Fibroblast of mammary gland (primary cell): ENCODE measurements around the gene MED12L.
A peak's percentile ranks its signal among the peaks of the same experiment; 100 is the strongest.

Source experiments
- DNase-seq: peaks from one replicate; pipeline ENCODE4 v3.0.0-alpha.2; 2010; ENCODE audit warnings: low read depth
- H3K4me3 ChIP-seq: 2 replicates; pipeline ENCODE4 v1.5.1; 2011; ENCODE audit warnings: low read depth, mild to moderate bottlenecking, low read length, moderate library complexity; ENCODE audit not compliant: control insufficient read depth
- TF ChIP-seq, protein P1 (sequence below): conservative IDR thresholded peaks from 2 replicates; pipeline ENCODE4 v1.5.1; 2011; ENCODE audit warnings: low read depth, low read length, inconsistent platforms; ENCODE audit not compliant: control insufficient read depth, insufficient read depth

Gene MED12L

GRCh38 chr3:151262871-151263525, 177.5 kb downstream of the MED12L start:
- TF ChIP-seq, protein P1, sequence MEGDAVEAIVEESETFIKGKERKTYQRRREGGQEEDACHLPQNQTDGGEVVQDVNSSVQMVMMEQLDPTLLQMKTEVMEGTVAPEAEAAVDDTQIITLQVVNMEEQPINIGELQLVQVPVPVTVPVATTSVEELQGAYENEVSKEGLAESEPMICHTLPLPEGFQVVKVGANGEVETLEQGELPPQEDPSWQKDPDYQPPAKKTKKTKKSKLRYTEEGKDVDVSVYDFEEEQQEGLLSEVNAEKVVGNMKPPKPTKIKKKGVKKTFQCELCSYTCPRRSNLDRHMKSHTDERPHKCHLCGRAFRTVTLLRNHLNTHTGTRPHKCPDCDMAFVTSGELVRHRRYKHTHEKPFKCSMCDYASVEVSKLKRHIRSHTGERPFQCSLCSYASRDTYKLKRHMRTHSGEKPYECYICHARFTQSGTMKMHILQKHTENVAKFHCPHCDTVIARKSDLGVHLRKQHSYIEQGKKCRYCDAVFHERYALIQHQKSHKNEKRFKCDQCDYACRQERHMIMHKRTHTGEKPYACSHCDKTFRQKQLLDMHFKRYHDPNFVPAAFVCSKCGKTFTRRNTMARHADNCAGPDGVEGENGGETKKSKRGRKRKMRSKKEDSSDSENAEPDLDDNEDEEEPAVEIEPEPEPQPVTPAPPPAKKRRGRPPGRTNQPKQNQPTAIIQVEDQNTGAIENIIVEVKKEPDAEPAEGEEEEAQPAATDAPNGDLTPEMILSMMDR = no peak
- peak; percentile 71 for DNase-seq
- H3K4me3 ChIP-seq = no peak overlapping the region

DNA sequence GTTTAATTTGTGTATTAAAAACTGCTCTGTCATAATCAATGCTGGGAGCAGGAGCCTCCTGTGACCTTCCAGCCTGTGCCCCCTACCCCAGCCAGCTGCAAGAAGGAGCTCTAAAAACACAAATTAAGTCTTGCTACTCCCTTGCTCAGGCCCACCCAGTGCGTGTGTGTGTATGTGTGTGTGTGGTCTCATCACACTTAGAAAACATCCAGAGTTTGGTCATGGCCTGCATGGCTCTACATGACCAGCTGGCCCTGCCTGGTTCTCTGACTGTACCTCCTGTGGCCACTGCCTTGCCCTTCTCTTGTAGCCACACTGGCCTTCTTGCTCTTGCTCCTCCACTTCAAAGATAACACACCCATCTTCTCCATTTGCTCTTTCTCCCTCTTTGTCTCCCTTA, 179.1 kb downstream of the MED12L start:
- TF ChIP-seq, protein P1 = no peak
- H3K4me3 ChIP-seq = no peak overlapping the region
- no peak for DNase-seq

DNA sequence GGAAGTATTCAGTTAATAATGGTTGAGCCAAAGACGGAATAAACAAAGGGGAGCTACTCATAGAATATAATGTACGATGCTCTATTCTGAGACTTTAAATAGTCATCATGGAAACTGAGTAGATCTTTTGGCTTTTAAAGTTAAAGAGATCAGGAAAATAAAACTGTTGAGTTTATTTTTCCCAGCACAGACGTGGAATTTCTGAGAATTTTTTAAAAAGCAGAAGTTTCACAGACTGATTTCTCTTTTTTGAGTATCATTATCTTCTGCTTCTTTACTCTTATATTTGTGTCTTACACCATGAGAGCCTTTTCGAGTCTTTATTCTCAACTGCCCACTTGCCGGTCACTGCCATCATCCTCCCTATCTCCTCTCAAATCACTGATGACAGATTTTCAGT, 179.7 kb downstream of the MED12L start:
- DNase-seq = no peak
- H3K4me3 ChIP-seq = no peak overlapping the region

GRCh38 chr3:151265866-151266265, 180.4 kb downstream of the MED12L start:
- TF ChIP-seq, protein P1 = no peak
- H3K4me3 ChIP-seq = no peak overlapping the region
- DNase-seq = no peak

More for the DNA sequence above, 179.7 kb downstream of the MED12L start:
- TF ChIP-seq, protein P1 = no peak

- H3K4me3 ChIP-seq = no peak overlapping the region
- TF ChIP-seq, protein P1 = no peak
- DNase-seq = no peak
Measured at GRCh38 chr3:151267066-151267465, 181.6 kb downstream of the MED12L start.

- no peak for DNase-seq
- TF ChIP-seq, protein P1 = no peak
- H3K4me3 ChIP-seq = no peak overlapping the region
Measured at GRCh38 chr3:151268267-151269235, 183.1 kb downstream of the MED12L start.
